ENCODE data around the gene RIC3. TPM values are rescaled to one million over a fixed set of nuclear protein-coding genes. Genes with fewer than 3 reads are reported as not detected.
A peak's percentile ranks its signal among the peaks of the same experiment; 100 is the strongest.

Gene RIC3
- 27.5 TPM for total RNA-seq

- Histone ChIP-seq H3K4me3 (ENCODE audit: low read length) (peak within 1 kb of the TSS; percentile 57), H3K27me3 (ENCODE audit: insufficient read depth, low read length) (peaks cover 50% of the 10 kb centered on the region), H3K9me3 (ENCODE audit: low read depth, low read length) (no peaks in the 10 kb centered on the region), H3K4me1 (ENCODE audit: insufficient read depth, low read length) (no peaks in the 10 kb centered on the region)
Observed at GRCh38 chr11:8168485-8169257, at the start of gene RIC3. Gene RIC3, minus strand, starts transcription at chr11:8169025. Its CDS starts 36 bp downstream, at chr11:8168989.

GRCh38 chr11:8218409-8218808 is 49.6 kb upstream of the RIC3 start:
- Histone ChIP-seq H3K27me3 (ENCODE audit: insufficient read depth, low read length) (no peaks in the 10 kb centered on the region), H3K4me3 (ENCODE audit: low read length) (no peak overlapping the region), H3K9me3 (ENCODE audit: low read depth, low read length) (no peaks in the 10 kb centered on the region), H3K4me1 (ENCODE audit: insufficient read depth, low read length) (no peaks in the 10 kb centered on the region)

- H3K9me3 ChIP-seq (ENCODE audit: low read depth, low read length) = no peaks in the 10 kb centered on the region
- H3K4me1 ChIP-seq (ENCODE audit: insufficient read depth, low read length) = no peaks in the 10 kb centered on the region
- H3K27me3 ChIP-seq (ENCODE audit: insufficient read depth, low read length) = no peaks in the 10 kb centered on the region
- no peak overlapping the region for H3K4me3 ChIP-seq (ENCODE audit: low read length)
Observed at GRCh38 chr11:8217926-8218325, 49.1 kb upstream of the RIC3 start.

- H3K4me3 ChIP-seq (ENCODE audit: low read length) = no peak overlapping the region
- H3K4me1 ChIP-seq (ENCODE audit: insufficient read depth, low read length) = no peaks in the 10 kb centered on the region
- no peaks in the 10 kb centered on the region for H3K9me3 ChIP-seq (ENCODE audit: low read depth, low read length)
- no peaks in the 10 kb centered on the region for H3K27me3 ChIP-seq (ENCODE audit: insufficient read depth, low read length)
Observed at GRCh38 chr11:8217136-8217535, 48.3 kb upstream of the RIC3 start.

- Histone ChIP-seq H3K4me3 (ENCODE audit: low read length) (no peak overlapping the region), H3K27me3 (ENCODE audit: insufficient read depth, low read length) (no peaks in the 10 kb centered on the region), H3K9me3 (ENCODE audit: low read depth, low read length) (no peaks in the 10 kb centered on the region), H3K4me1 (ENCODE audit: insufficient read depth, low read length) (no peaks in the 10 kb centered on the region)
Observed at GRCh38 chr11:8213376-8213775, 44.6 kb upstream of the RIC3 start.

GRCh38 chr11:8209208-8209807 is 40.5 kb upstream of the RIC3 start:
- no peaks in the 10 kb centered on the region for H3K27me3 ChIP-seq (ENCODE audit: insufficient read depth, low read length)
- H3K4me3 ChIP-seq (ENCODE audit: low read length) = no peak overlapping the region
- H3K4me1 ChIP-seq (ENCODE audit: insufficient read depth, low read length) = peaks cover 34% of the 10 kb centered on the region
- no peaks in the 10 kb centered on the region for H3K9me3 ChIP-seq (ENCODE audit: low read depth, low read length)

GRCh38 chr11:8207080-8208000 is 38.5 kb upstream of the RIC3 start:
- H3K4me1 ChIP-seq (ENCODE audit: insufficient read depth, low read length) = peaks cover 49% of the 10 kb centered on the region
- H3K9me3 ChIP-seq (ENCODE audit: low read depth, low read length) = no peaks in the 10 kb centered on the region
- H3K27me3 ChIP-seq (ENCODE audit: insufficient read depth, low read length) = no peaks in the 10 kb centered on the region
- no peak overlapping the region for H3K4me3 ChIP-seq (ENCODE audit: low read length)

- H3K4me1 ChIP-seq (ENCODE audit: insufficient read depth, low read length) = peaks cover 58% of the 10 kb centered on the region
- no peak overlapping the region for H3K4me3 ChIP-seq (ENCODE audit: low read length)
- no peaks in the 10 kb centered on the region for H3K27me3 ChIP-seq (ENCODE audit: insufficient read depth, low read length)
- H3K9me3 ChIP-seq (ENCODE audit: low read depth, low read length) = no peaks in the 10 kb centered on the region
Observed at GRCh38 chr11:8206251-8207079, 37.6 kb upstream of the RIC3 start.

GRCh38 chr11:8205566-8205965 is 36.7 kb upstream of the RIC3 start:
- no peaks in the 10 kb centered on the region for H3K27me3 ChIP-seq (ENCODE audit: insufficient read depth, low read length)
- H3K4me1 ChIP-seq (ENCODE audit: insufficient read depth, low read length) = peaks cover 59% of the 10 kb centered on the region
- H3K4me3 ChIP-seq (ENCODE audit: low read length) = no peak overlapping the region
- no peaks in the 10 kb centered on the region for H3K9me3 ChIP-seq (ENCODE audit: low read depth, low read length)

- H3K4me3 ChIP-seq (ENCODE audit: low read length) = no peak overlapping the region
- peaks cover 59% of the 10 kb centered on the region for H3K4me1 ChIP-seq (ENCODE audit: insufficient read depth, low read length)
- H3K9me3 ChIP-seq (ENCODE audit: low read depth, low read length) = no peaks in the 10 kb centered on the region
- no peaks in the 10 kb centered on the region for H3K27me3 ChIP-seq (ENCODE audit: insufficient read depth, low read length)
Observed at GRCh38 chr11:8204596-8204995, 35.8 kb upstream of the RIC3 start.

- Histone ChIP-seq H3K4me1 (ENCODE audit: insufficient read depth, low read length) (peaks cover 59% of the 10 kb centered on the region), H3K4me3 (ENCODE audit: low read length) (no peak overlapping the region), H3K9me3 (ENCODE audit: low read depth, low read length) (no peaks in the 10 kb centered on the region), H3K27me3 (ENCODE audit: insufficient read depth, low read length) (no peaks in the 10 kb centered on the region)
Observed at GRCh38 chr11:8204025-8204424, 35.2 kb upstream of the RIC3 start.

- H3K4me1 ChIP-seq (ENCODE audit: insufficient read depth, low read length) = peaks cover 59% of the 10 kb centered on the region
Observed at GRCh38 chr11:8203414-8203715, 34.5 kb upstream of the RIC3 start.

GRCh38 chr11:8202516-8203413 is 33.9 kb upstream of the RIC3 start:
- Histone ChIP-seq H3K9me3 (ENCODE audit: low read depth, low read length) (no peaks in the 10 kb centered on the region), H3K4me3 (ENCODE audit: low read length) (no peak overlapping the region), H3K27me3 (ENCODE audit: insufficient read depth, low read length) (no peaks in the 10 kb centered on the region), H3K4me1 (ENCODE audit: insufficient read depth, low read length) (peaks cover 61% of the 10 kb centered on the region)

More at GRCh38 chr11:8203414-8203715, 34.5 kb upstream of the RIC3 start:
- Histone ChIP-seq H3K4me3 (ENCODE audit: low read length) (no peak overlapping the region), H3K9me3 (ENCODE audit: low read depth, low read length) (no peaks in the 10 kb centered on the region), H3K27me3 (ENCODE audit: insufficient read depth, low read length) (no peaks in the 10 kb centered on the region)
